Effector CD4-positive, alpha-beta T cell (primary cell): ENCODE data around the gene OR8J1. TPM values are rescaled to one million over a fixed set of nuclear protein-coding genes. Genes with fewer than 3 reads are reported as not detected.
"Not testable (repeated sequence)": the region's sequence is repeated elsewhere in the genome, so short reads cannot be mapped to it uniquely, and the experiment has no call there.

Experiments
- DNase-seq: peaks from one replicate; pipeline ENCODE4 v3.0.0-alpha.2; 2020
- total RNA-seq: gene quantifications from one replicate; lab custom pipeline; 2026; lab: John Stamatoyannopoulos, UW

Gene OR8J1, protein sequence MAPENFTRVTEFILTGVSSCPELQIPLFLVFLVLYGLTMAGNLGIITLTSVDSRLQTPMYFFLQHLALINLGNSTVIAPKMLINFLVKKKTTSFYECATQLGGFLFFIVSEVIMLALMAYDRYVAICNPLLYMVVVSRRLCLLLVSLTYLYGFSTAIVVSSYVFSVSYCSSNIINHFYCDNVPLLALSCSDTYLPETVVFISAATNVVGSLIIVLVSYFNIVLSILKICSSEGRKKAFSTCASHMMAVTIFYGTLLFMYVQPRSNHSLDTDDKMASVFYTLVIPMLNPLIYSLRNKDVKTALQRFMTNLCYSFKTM
- not detected for total RNA-seq

GRCh38 chr11:56353991-56354390, at the start of gene OR8J1:
Gene OR8J1 (plus strand): TSS chr11:56354291. CDS start chr11:56360247, 5,956 bp downstream.
- no peak for DNase-seq

- no peak for DNase-seq
Measured at GRCh38 chr11:56307836-56308235, 46.3 kb upstream of the OR8J1 start.

GRCh38 chr11:56314844-56315243, 39.2 kb upstream of the OR8J1 start, which contains the start of gene OR8K3:
Gene OR8K3 (plus strand): TSS chr11:56315144. CDS start chr11:56318307, 3,163 bp downstream.
- no peak for DNase-seq

GRCh38 chr11:56331861-56332491, 22.1 kb upstream of the OR8J1 start:
- DNase-seq, result no peak

- DNase-seq, result no peak
Measured at GRCh38 chr11:56333156-56333555, 20.9 kb upstream of the OR8J1 start.

DNA sequence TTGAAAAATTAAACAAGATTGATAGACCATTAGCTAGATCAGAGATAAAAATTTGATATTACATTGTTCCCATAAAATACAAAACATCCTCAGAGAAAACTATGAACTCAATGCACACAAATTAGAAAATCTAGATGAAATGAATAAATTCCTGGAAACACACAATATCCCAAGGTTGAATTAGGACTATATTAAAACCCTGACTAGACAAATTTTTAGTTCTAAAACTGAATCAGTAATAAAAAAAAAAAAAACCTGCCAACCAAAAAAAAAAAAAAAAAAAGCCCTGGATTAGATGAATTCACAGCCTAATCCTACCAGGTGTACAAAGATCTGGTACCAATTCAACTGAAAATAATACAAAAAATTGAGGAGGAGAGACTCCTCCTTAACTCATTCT, 13.8 kb upstream of the OR8J1 start:
- DNase-seq, result no peak

DNA sequence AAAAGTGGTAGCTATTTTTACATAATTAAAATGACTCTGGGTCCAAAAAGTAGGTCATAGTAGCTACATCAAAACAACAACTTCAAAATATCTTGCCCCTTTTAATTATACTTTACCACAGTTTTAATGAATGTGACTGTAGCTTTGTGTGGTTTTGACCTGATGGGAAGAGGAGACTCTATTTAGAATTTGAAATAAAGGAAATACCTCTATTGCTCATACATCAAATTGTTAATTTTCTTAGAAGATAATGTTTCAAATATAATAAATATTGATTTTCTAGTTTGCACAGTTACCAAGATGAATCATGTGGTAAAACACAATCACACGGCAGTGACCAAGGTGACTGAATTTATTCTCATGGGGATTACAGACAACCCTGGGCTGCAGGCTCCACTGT, 8.4 kb upstream of the OR8J1 start, which contains the start of gene OR8K1:
OR8K1 (plus strand) TSS at position 301 of the 400 bp plus-strand sequence; CDS start at position 301, 0 bp downstream.
- DNase-seq, result no peak

DNA sequence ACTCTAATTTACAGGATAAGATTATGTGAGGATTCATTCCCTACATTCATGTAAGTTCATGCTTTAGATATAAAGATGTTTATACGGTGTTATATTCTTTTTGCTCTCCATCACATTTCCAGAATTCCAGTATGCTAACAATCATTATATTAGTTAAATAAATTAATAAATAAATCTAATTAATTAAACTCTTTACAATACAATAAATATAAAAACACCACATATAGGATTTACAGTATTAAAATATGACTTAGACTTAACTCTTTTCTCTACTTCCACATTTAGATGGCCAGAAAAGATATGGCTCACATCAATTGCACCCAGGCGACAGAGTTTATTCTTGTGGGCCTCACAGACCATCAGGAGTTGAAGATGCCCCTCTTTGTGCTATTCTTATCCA, 21.2 kb downstream of the OR8J1 start, which contains the start of gene OR8U1:
OR8U1 (plus strand) TSS at position 301 of the 400 bp plus-strand sequence; CDS start at position 301, 0 bp downstream.
- DNase-seq, result no peak

DNA sequence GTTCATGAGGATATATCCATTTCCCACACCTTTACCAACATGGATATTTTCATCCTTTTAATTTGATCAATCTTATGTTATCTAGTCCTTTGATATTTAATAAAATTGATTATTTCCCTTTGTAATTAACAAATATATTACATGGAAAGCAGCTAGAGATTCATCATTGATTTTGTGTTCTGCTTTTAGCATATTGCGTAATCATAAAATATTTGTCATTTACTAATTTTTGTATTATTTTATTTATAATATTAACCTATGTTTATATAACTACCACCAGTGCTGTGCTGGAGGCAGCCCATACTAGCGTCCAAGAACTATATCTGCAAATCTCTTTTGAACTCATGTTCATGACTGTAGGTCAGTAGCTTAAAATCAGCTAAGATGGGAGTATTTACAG, 26.0 kb downstream of the OR8J1 start:
- DNase-seq, result no peak

GRCh38 chr11:56394381-56394780, 40.3 kb downstream of the OR8J1 start:
- DNase-seq, result no peak

DNA sequence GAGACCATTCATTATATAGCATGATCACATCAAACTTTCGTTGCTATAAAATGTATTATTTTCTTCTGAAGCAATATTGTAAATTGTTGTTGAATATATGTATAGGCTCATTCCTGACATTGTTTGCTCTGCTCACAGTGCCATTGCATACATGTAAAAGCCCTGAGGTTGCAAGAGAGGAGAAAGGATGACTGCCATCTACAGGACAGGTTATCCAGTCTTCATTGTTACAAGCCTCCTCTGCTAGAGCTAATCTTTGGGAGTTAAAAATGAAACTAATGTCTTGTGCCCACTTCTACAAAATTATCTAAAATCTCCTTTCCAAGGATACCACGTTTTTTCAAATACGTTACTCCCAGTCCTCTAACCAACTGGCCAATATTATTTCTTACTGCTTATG, 42.0 kb downstream of the OR8J1 start:
- no peak for DNase-seq

- not testable (repeated sequence) for DNase-seq
Measured at GRCh38 chr11:56401858-56402461, 47.9 kb downstream of the OR8J1 start.

DNA sequence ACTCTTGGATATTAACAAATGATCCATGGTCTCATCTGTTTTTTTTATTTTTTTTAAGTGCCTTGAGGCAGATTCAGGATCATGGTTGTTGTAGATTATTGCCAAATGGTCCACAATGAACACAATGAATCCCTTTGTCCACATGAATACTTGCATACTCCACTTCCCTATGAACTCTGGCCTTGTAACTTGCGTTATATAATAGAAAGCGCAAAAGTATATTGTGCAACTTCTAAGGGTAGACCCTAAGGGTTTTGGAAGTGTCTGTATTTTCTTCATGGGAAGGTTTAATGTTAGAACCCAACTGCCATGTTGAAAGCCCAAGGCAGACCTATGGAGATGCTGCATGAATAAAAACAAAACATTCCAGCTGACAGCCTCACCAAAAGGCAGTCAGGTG, 50.3 kb downstream of the OR8J1 start:
- DNase-seq, result no peak

GRCh38 chr11:56410801-56411200, 56.7 kb downstream of the OR8J1 start:
- no peak for DNase-seq
